HCT116 (cell line): ENCODE results near the gene SOCS7.

ENCODE experiments used
- CEBPB ChIP-seq: IDR thresholded peaks from 2 replicates; pipeline ENCODE4 v1.6.1; 2012; ENCODE audit warnings: low read depth
- CTCF ChIP-seq, 3 experiments: fragments of 200-600 bp in 1 of 3; sonication (generic) in 1 of 3; IDR thresholded peaks in 2 of 3; conservative IDR thresholded peaks in 1 of 3; 2 replicates each; pipeline ENCODE4 v1.5.1; 2012 to 2017; ENCODE audit warnings: low read depth in 2 of 3, low read length in 2 of 3, antibody characterized with exemption in 1 of 3, borderline replicate concordance in 1 of 3, control low read depth in 1 of 3, mild to moderate bottlenecking in 1 of 3, mixed read lengths in 1 of 3, mixed run types in 1 of 3, moderate library complexity in 1 of 3; ENCODE audit not compliant: insufficient read depth in 1 of 3
- ELF1 ChIP-seq: IDR thresholded peaks from 2 replicates; pipeline ENCODE4 v1.6.1; 2012; ENCODE audit warnings: low read depth, borderline replicate concordance
- MAX ChIP-seq: IDR thresholded peaks from 2 replicates; pipeline ENCODE4 v1.6.1; 2012
- POLR2A ChIP-seq: IDR thresholded peaks from 2 replicates; pipeline ENCODE4 v1.7.0; 2011; ENCODE audit warnings: borderline replicate concordance; ENCODE audit not compliant: insufficient read depth, insufficient read length; ENCODE audit errors: extremely low read depth
- POLR2AphosphoS5 ChIP-seq: IDR thresholded peaks from 2 replicates; pipeline ENCODE4 v1.6.1; 2011; ENCODE audit warnings: mild to moderate bottlenecking, low read depth, low read length, moderate library complexity
- ZFX ChIP-seq: fragments of 450-650 bp; IDR thresholded peaks from 2 replicates; pipeline ENCODE4 v1.6.1; 2017

- TF ChIP-seq CTCF (IDR thresholded peaks at IDR 0.05 in 2 of 3, conservative IDR thresholded peaks at IDR 0.05 in 1 of 3; ENCODE audit: borderline replicate concordance in 1 of 3, insufficient read depth in 1 of 3, low read depth in 2 of 3, low read length in 2 of 3) (peak in 2 of 3 experiments; percentile 27 to 43; a peak in 3 of 6 replicates), POLR2AphosphoS5 (no peak), MAX (no peak), ZFX (no peak), POLR2A (no peak), CEBPB (no peak), ELF1 (no peak)
Measured at GRCh38 chr17:38402897-38403296, 51.3 kb downstream of the SOCS7 start.
